HG03565 (cell line): ENCODE data around the gene SUPT7L.

ENCODE experiments used
- ATAC-seq: cut with Tn5 transposase; IDR thresholded peaks from one replicate; pipeline ENCODE4 v1.9.1; 2021; ENCODE audit warnings: mild to moderate bottlenecking, moderate library complexity; ENCODE audit not compliant: unreplicated experiment

The SUPT7L gene, protein sequence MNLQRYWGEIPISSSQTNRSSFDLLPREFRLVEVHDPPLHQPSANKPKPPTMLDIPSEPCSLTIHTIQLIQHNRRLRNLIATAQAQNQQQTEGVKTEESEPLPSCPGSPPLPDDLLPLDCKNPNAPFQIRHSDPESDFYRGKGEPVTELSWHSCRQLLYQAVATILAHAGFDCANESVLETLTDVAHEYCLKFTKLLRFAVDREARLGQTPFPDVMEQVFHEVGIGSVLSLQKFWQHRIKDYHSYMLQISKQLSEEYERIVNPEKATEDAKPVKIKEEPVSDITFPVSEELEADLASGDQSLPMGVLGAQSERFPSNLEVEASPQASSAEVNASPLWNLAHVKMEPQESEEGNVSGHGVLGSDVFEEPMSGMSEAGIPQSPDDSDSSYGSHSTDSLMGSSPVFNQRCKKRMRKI

DNA sequence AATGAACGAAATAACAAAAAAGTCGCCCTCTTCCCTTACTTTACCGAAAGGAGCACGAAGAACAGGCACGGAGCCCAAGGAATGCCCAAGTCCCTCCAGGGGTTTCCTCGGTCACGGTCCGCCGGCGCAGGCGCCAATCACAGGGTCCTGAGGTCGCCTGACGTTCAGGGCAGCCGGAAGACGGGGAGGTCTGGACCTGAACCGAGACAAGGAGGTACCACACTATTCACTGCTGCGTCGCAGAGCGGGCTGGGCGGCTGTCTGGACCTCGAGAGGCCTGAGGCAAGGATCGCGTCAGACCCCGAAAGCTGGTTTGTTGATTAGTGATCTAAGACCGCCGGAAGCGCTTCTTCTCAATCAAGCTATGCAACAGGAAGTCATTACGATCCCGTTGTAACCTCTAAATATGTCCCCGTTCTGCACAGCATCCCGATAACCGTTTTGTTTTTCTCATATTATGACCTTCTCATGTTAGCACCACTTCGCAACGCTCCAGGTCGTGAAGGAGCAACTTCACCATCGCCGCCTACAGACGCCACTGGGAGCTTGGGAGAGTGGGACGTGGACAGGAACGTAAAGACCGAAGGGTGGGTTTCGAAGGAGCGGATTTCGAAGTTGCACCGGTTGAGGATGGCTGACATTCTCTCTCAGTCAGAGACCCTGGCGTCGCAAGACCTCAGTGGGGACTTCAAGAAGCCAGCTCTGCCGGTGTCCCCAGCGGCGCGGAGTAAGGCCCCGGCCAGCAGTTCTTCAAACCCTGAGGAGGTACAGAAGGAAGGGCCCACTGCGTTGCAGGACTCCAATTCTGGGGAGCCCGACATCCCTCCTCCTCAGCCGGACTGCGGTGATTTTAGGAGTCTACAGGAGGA, at the start of gene SUPT7L, which contains the start of gene SLC4A1AP:
TSS of gene SUPT7L (minus strand) at position 330 of the 869 bp plus-strand sequence. CDS start 1,422 bp downstream, outside the sequence.
TSS of gene SLC4A1AP (plus strand) at position 605 of the 869 bp plus-strand sequence. CDS start at position 631, 26 bp downstream.
- peak; percentile 42 for ATAC-seq

- ATAC-seq: no peak
These were observed 49.8 kb upstream of the SUPT7L start for GRCh38 chr2:27713201-27713600.

DNA sequence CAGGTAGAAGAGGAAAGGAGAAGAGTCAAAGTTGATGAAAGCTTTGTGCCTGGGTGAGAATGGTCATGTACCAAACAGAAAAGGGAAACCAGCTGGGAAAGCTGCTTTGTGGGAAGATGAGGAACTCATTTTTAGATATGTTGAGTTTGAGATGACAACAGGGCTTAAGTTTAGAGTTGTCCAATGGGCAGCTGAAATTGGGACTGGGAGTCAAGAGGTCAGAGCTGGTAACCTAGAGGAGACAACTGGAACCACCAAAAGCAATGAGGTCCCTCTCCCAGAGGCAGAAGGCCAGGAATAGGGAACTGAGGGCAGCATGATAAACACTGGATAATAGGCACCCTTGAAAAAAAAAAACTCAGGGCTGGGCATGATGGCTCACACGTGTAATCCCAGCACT, 49.1 kb upstream of the SUPT7L start:
- ATAC-seq: no peak

DNA sequence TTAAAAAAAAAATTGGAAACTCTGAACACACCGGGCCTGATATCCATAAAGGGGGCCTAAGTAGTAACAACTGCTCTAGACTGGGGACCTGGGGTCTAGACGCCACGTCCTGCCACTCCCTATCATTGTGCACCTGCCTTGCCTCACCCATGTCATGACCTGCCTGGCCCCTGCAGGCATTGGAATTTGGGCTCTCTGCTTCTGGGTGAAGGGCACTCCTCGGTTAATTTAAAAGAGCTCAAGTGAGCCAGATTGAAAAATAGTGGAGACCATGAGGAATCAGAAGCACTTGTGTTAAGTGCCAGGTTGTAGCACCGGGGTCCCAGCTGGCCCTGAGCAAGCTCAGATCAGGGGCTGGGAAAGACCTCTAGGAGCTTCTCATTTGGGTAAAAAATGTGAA, 48.4 kb upstream of the SUPT7L start:
- ATAC-seq: no peak

DNA sequence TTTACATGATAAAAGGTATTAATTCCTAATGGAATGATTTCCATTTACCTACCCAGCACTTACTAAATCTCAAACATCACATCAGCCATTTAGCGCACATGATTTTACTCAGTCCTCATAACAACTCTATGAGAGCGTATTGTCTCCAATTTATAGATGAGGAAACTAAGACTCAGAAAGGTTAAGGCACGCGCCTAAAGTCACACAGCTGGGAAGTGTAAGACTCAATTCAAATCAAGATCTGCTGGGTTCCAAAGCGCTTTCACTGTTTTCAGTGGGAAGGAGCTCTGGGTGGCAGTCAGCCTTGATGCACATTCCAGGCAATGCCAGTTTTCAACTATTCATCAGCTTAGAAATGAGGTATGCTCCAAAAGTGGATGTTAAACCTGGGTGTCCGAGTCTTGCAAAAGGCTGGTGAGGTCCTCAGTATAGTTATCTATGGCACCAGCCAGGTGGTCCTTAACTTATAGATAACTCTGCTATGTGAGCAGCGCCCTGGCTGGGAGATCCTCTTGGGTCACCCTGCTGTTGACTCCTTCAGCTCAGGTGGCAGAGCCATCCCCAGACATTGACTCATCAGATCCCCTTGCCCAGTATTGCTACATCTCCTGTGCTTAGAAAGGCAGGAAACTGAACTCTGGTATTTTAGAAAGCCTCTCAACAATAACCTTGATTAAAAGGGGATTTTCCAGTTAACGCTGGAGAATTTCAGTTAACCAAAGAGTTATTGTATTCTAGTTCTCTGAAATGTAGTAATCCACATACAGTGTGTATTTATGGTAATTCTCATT, 47.4 kb upstream of the SUPT7L start:
- ATAC-seq: no peak

DNA sequence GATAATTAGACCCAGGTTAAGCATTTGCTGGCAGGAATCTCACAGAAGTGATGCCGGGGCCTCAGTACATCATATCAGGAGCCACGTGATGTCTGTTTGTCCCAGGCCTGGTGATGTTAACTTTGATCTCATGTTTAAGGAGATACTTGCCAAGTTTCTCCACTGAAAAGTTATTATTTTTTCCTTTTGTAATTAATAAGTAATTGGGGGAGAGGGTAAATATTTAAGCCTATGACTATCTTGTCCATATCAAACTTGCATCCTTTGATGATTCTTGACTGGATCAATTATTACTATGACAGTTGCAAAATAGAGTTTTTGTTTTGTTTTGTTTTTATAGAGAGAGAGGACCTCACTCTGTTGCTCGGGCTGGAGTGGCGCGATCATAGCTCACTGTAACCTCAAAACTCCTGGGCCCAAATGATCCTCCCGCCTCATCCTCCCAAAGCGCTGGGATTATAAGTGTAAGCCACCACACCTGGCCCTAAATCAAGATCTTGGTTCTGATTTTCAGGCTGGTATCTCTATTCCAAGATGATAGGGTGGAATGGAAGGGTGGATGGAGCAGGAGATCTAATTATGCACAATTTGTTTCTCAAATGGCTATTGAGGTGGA, 46.7 kb upstream of the SUPT7L start:
- ATAC-seq: no peak

GRCh38 chr2:27709326-27709725, 45.9 kb upstream of the SUPT7L start:
- ATAC-seq: no peak

GRCh38 chr2:27708666-27709065, 45.3 kb upstream of the SUPT7L start:
- no peak for ATAC-seq

DNA sequence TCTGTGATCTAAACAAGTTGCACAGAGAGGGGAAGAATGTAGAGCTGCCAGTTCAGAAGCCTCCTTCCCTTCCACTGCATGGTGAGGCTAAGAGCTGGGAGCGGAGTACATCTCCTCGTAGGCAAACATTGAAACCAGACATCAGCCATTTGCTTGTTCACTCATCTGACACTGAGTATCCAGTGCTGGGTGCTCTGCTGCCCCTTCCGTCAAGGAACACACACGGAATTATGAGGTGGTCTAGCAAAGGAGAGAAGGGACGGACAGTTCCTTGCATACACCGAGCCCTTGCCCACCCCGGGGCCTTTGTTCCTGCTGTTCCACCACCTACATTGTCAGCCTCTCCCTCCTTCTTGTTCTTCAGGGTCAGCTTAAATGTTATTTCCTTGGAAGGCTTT, 44.8 kb upstream of the SUPT7L start:
- no peak for ATAC-seq

DNA sequence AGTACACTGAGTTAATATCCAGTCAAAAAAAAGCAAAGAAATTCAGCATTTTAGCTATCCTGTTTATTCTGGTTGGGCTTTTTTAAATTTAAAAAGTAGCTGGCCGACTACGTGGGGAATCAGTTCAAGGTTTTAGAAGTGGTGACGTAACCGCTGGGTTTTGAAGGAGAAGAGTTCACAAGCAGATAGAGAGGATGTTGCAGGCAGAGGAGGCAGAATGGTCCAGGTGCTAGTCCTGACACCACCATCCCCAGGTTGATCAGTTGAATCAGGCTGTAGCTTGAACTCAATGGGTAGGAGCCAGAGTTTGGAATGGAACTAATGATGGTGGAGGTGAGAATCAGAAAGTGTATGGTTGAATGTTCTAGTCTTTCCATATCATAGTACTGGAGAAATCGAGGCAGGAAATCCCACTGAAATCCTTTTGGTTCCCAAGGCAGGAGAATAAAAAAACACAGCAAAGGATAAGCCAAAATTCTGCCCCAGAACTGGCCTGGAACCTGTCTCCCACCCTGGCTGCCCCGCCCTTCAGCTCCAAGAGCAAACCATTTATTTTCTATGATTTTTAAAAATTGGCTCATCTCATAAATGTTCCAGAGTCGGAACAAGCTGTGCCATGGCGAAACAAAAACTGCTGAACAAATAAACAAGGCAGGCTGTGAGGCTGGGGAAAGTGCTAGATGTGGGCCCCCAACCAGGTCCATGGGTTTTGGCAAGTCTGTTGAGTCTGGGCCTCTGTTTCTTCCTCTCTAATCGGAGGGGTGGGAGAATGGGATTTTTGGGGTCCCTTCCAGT, 44.2 kb upstream of the SUPT7L start:
- ATAC-seq: no peak

DNA sequence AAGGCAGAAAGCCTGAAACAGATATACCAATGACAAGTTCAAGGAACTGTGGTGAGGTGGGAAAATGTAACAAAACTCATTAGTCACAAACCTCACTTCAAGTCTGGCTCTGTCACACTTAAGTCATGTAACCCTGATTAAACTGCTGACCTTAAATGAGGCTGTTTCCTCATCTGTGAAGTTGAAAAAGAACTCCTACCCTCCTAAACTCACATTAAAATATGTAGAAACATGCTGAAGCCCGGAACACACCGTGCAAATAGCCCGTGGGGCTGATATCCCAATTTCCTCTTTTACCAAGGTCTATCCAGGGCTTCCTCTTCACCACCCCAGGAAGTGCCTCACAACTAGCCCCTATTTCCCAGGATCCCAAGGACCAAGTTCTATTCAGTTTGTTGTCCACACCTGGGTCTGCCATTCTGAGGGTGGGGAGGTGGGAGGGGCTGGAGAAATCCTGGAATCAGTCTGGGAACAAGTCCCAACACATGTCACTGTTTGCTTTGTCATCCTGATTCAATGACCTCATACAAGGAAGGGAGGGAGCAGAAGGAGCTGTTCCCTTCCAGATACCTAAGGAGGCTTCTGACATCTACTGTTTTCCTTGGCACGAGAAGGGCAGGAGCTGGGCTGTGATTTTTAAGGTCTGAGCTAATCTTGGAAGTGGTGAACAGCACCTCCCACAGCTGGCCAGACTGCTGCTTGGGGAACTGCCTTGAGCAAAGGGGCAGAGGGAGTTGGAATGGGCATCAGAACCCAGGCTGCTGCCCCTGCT, 42.6 kb upstream of the SUPT7L start:
- no peak for ATAC-seq

- ATAC-seq: no peak
These were observed 41.0 kb upstream of the SUPT7L start for GRCh38 chr2:27704342-27704876.

DNA sequence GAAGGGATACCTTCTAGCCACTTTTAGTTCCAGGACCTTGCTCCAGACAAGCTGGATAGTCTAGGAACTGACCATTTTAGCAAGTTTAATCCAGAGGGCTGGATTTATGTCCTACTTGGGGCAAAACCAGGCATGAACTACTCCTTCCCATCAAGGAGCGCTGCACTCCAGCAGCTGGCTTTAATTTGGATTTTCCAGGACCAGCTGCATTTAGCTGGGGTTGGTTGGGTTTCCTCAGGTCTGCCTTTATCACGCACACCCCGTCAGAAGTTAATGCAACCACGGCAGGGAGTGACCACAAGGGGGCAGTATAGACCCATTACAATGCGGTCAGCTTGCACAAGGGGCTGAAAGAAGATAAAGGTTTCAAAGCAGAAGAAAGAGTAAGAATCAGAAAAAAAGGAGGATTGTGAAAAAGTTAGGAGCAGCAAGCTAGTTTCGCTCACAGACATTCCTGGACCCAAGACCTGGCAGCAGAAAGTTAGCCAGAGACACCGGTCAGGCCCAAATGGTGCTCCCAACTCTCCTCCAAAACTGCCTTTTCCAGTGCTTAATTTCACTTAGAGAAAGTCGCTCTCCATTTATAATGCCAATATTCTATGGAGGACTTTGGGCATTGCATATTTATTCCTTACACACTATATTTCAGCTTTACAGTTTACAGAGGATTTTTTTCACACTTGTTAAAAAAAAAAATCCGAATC, 40.4 kb upstream of the SUPT7L start:
- ATAC-seq: no peak

GRCh38 chr2:27702302-27702701, 38.9 kb upstream of the SUPT7L start:
- no peak for ATAC-seq

GRCh38 chr2:27701676-27702075, 38.3 kb upstream of the SUPT7L start:
- ATAC-seq: no peak

GRCh38 chr2:27697660-27698059, 34.2 kb upstream of the SUPT7L start:
- ATAC-seq: no peak

GRCh38 chr2:27690052-27690451, 26.6 kb upstream of the SUPT7L start:
- ATAC-seq: no peak

DNA sequence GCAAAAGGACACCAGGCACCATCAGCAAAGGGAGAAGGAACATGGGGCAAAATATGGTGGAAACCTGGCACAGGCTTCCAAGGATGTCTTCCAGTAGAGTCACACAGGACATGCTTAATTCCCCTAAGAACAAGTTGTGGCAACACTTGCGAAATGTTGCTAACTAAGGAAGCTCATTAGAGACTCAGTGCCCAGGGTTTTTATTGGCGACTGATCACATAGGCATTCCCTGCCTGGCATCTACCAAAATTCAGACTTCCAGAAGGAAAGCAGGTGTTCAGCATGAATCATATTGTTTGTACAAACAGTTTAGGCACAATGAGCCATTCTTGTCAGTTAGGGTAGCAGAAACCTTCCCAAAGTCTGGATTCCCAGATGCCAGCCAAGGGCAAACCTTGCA, 26.0 kb upstream of the SUPT7L start:
- ATAC-seq: no peak
